ENCODE measurements around the gene CFAP299. TPM values are rescaled to one million over a fixed set of nuclear protein-coding genes. Genes with fewer than 3 reads are reported as not detected.

The CFAP299 gene
- total and polyA plus RNA-seq, 9 of the 15 experiments (the other 6 are each of a cell fraction or from before 2014, with no cell fraction given), result 0.09 to 3.0 (median 0.76) TPM

GRCh38 chr4:80560337-80560736 lies 224.8 kb downstream of the CFAP299 start:
- Histone ChIP-seq H4K20me1 (replicated peaks; ENCODE audit: control insufficient read depth, insufficient read depth, low read length) (no peaks in the 10 kb centered on the region), H3K27ac (ENCODE audit: extremely low read depth, low read depth, low read length) (no peak overlapping the region), H3K27me3 (ENCODE audit: control insufficient read depth in 2 of 2, insufficient read depth in 2 of 2, low read length in 2 of 2) (no peaks in the 10 kb centered on the region), H3K4me1 (replicated peaks in 1 of 2; ENCODE audit: control insufficient read depth in 2 of 2, insufficient read depth in 2 of 2, low read length in 2 of 2) (no peaks in the 10 kb centered on the region), H3K36me3 (ENCODE audit: control insufficient read depth, insufficient read depth, low read length) (no peaks in the 10 kb centered on the region), H3K79me2 (ENCODE audit: control insufficient read depth, insufficient read depth, low read length) (no peaks in the 10 kb centered on the region), H3K4me3 (no peak overlapping the region), H3K9me1 (ENCODE audit: control insufficient read depth, insufficient read depth, low read length) (no peaks in the 10 kb centered on the region), H3K4me2 (ENCODE audit: insufficient read depth, low read length) (no peak overlapping the region), H2AFZ (ENCODE audit: low read depth, low read length) (no peak overlapping the region), H3K9ac (ENCODE audit: insufficient read depth in 1 of 2, low read depth in 2 of 2, low read length in 2 of 2) (no peak overlapping the region), H3K9me3 (replicated peaks; ENCODE audit: control insufficient read depth, insufficient read depth, low read depth, low read length) (no peaks in the 10 kb centered on the region)
- POLR2A ChIA-PET, result no interaction called here
- in situ Hi-C loops (cut with MboI) (no loop called here), intact Hi-C loops (cut with micrococcal nuclease) (loop anchor here (10.0 kb wide), 1 partner anchor 196 kb away; no protein-coding TSS in a partner anchor)
- no TSS peak for BruUV-seq (replicated peaks)
- 3% methylated on average over 3 of the region's 3 CpGs for WGBS (ENCODE audit: insufficient coverage, low coverage, missing lambda C conversion rate)
- DNase-seq (ENCODE audit: extremely low read depth in 1 of 4, low spot score in 3 of 4) (no peak), ATAC-seq (no peak), FAIRE-seq (no peak)
- TF ChIP-seq STAT6 (CRISPR knock-in tag; IDR thresholded peaks at IDR 0.05) (no peak), E2F5 (CRISPR knock-in tag; IDR thresholded peaks at IDR 0.05) (no peak), EP300 (IDR thresholded peaks at IDR 0.05; ENCODE audit: low read length) (no peak), RAD51 (IDR thresholded peaks at IDR 0.05; ENCODE audit: borderline replicate concordance, low read depth) (no peak), E2F1 (CRISPR knock-in tag; IDR thresholded peaks at IDR 0.05) (no peak), FUS (optimal IDR thresholded peaks at IDR 0.05; ENCODE audit: low read depth, low read length) (no peak), LARP7 (IDR thresholded peaks at IDR 0.05) (no peak), TAF9B (IDR thresholded peaks at IDR 0.05; ENCODE audit: partially characterized antibody) (no peak), SREBF1 (IDR thresholded peaks at IDR 0.05; ENCODE audit: borderline replicate concordance, low read depth, low read length) (no peak), HNRNPK (IDR thresholded peaks at IDR 0.05; ENCODE audit: low read depth, low read length, poor library complexity, severe bottlenecking) (no peak), ZBTB8A (IDR thresholded peaks at IDR 0.05; ENCODE audit: partially characterized antibody) (no peak), CTCF (IDR thresholded peaks at IDR 0.05 in 2 of 3, conservative IDR thresholded peaks at IDR 0.05 in 1 of 3; ENCODE audit: insufficient read depth in 2 of 3, low read depth in 1 of 3, low read length in 3 of 3) (no peak), MXD1 (CRISPR knock-in tag; IDR thresholded peaks at IDR 0.05; ENCODE audit: borderline replicate concordance, poor library complexity, severe bottlenecking) (no peak), U2AF2 (optimal IDR thresholded peaks at IDR 0.05; ENCODE audit: low read depth, low read length) (no peak), RBM34 (IDR thresholded peaks at IDR 0.05; ENCODE audit: borderline replicate concordance, insufficient read depth, low read length) (no peak)
- CTCF ChIA-PET (ENCODE audit: low intra/inter-chr PET ratio), result no interaction called here

Data from K562 (cell line).